Neural cell (in vitro differentiated cells): ENCODE measurements around the gene NOL9. TPM values are rescaled to one million over a fixed set of nuclear protein-coding genes. Genes with fewer than 3 reads are reported as not detected.
"Not testable (repeated sequence)": the region's sequence is repeated elsewhere in the genome, so short reads cannot be mapped to it uniquely, and the experiment has no call there.

Experiments
- H2AFZ ChIP-seq: fragments of 200-600, 300-800 bp; sonication (generic), shearing (Covaris generic); 2 replicates; pipeline ENCODE4 v1.6.0; 2014; ENCODE audit warnings: low read depth, mild to moderate bottlenecking, antibody characterized with exemption, low read length, moderate library complexity
- H3F3A ChIP-seq: fragments of 200-600 bp; shearing (Covaris generic); 2 replicates; pipeline ENCODE4 v1.6.1; 2016; ENCODE audit warnings: mild to moderate bottlenecking, moderate library complexity, mixed read lengths, antibody characterized with exemption, low read length; ENCODE audit not compliant: insufficient read depth, poor library complexity, severe bottlenecking
- H3K27ac ChIP-seq: fragments of 200-600, 300-800 bp; sonication (generic), shearing (Covaris generic); 2 replicates; pipeline ENCODE4 v1.5.1; 2014; ENCODE audit warnings: mild to moderate bottlenecking, low read length, moderate library complexity
- H3K27me3 ChIP-seq: fragments of 300-800, 200-600 bp; sonication (generic), shearing (Covaris generic); 2 replicates; pipeline ENCODE4 v1.6.0; 2014; ENCODE audit warnings: mild to moderate bottlenecking, low read depth, low read length, moderate library complexity; ENCODE audit not compliant: insufficient read depth
- H3K36me3 ChIP-seq: fragments of 300-800, 200-600 bp; sonication (generic), shearing (Covaris generic); 2 replicates; pipeline ENCODE4 v1.5.1; 2014; ENCODE audit warnings: mild to moderate bottlenecking, antibody characterized with exemption, low read length, moderate library complexity; ENCODE audit not compliant: insufficient read depth
- H3K4me2 ChIP-seq: fragments of 300-800, 200-600 bp; sonication (generic), shearing (Covaris generic); 2 replicates; pipeline ENCODE4 v1.6.0; 2014; ENCODE audit warnings: mild to moderate bottlenecking, low read length
- H3K4me3 ChIP-seq: fragments of 300-800, 200-600 bp; sonication (generic), shearing (Covaris generic); 2 replicates; pipeline ENCODE4 v1.5.1; 2014; ENCODE audit warnings: mild to moderate bottlenecking, low read length, moderate library complexity
- H3K79me2 ChIP-seq: fragments of 200-600 bp; shearing (Covaris generic); replicated peaks from 2 replicates; pipeline ENCODE4 v1.6.0; 2014; ENCODE audit warnings: mild to moderate bottlenecking, low read length, moderate library complexity; ENCODE audit not compliant: insufficient read depth
- H3K9ac ChIP-seq: fragments of 300-800, 200-600 bp; sonication (generic), shearing (Covaris generic); 2 replicates; pipeline ENCODE4 v1.6.1; 2016; ENCODE audit warnings: mild to moderate bottlenecking, low read length, mixed read lengths
- H3K9me2 ChIP-seq: fragments of 200-600 bp; shearing (Covaris generic); 2 replicates; pipeline ENCODE4 v1.6.1; 2016; ENCODE audit warnings: mild to moderate bottlenecking, low read length, mixed read lengths; ENCODE audit not compliant: insufficient read depth
- H3K9me3 ChIP-seq: fragments of 200-600, 300-800 bp; sonication (generic), shearing (Covaris generic); 2 replicates; pipeline ENCODE4 v1.6.1; 2016; ENCODE audit warnings: mild to moderate bottlenecking, mixed run types, low read length, moderate library complexity, mixed read lengths
- H4K20me1 ChIP-seq: fragments of 200-600 bp; shearing (Covaris generic); 2 replicates; pipeline ENCODE4 v1.6.1; 2016; ENCODE audit warnings: mild to moderate bottlenecking, mixed run types; ENCODE audit not compliant: insufficient read depth
- CTCF ChIP-seq: fragments of 450-650 bp; IDR thresholded peaks from 2 replicates; pipeline ENCODE4 v1.5.1; 2014; ENCODE audit warnings: antibody characterized with exemption, mild to moderate bottlenecking, moderate library complexity; ENCODE audit not compliant: poor library complexity, severe bottlenecking
- EP300 ChIP-seq: fragments of 450-650 bp; conservative IDR thresholded peaks from 2 replicates; pipeline ENCODE4 v1.6.1; 2014; ENCODE audit warnings: antibody characterized with exemption, mild to moderate bottlenecking, moderate library complexity; ENCODE audit not compliant: poor library complexity, severe bottlenecking
- EZH2 ChIP-seq: fragments of 200-600, 300-800 bp; shearing (Covaris generic), sonication (generic); IDR thresholded peaks from 2 replicates; pipeline ENCODE4 v1.6.1; 2014; ENCODE audit warnings: antibody characterized with exemption, low read length, borderline replicate concordance, mild to moderate bottlenecking; ENCODE audit not compliant: insufficient read depth, poor library complexity, severe bottlenecking
- MXI1 ChIP-seq: fragments of 450-650 bp; conservative IDR thresholded peaks from 2 replicates; pipeline ENCODE4 v1.6.1; 2014; ENCODE audit warnings: antibody characterized with exemption, mild to moderate bottlenecking; ENCODE audit not compliant: poor library complexity, severe bottlenecking
- POLR2AphosphoS5 ChIP-seq: IDR thresholded peaks from 2 replicates; pipeline ENCODE4 v1.6.1; 2012
- RAD21 ChIP-seq: fragments of 450-650 bp; conservative IDR thresholded peaks from 2 replicates; pipeline ENCODE4 v1.6.1; 2014; ENCODE audit warnings: antibody characterized with exemption, mild to moderate bottlenecking, moderate library complexity
- REST ChIP-seq: IDR thresholded peaks from 2 replicates; pipeline ENCODE4 v1.6.1; 2012; ENCODE audit warnings: borderline replicate concordance
- SMC3 ChIP-seq: fragments of 450-650 bp; conservative IDR thresholded peaks from 2 replicates; pipeline ENCODE4 v1.6.1; 2014; ENCODE audit warnings: antibody characterized with exemption, mild to moderate bottlenecking, moderate library complexity; ENCODE audit not compliant: poor library complexity
- TAF1 ChIP-seq: IDR thresholded peaks from 2 replicates; pipeline ENCODE4 v1.6.1; 2012; ENCODE audit warnings: low read depth
- polyA plus RNA-seq: library from polyadenylated mRNA; depleted of rRNA; stranded (reverse); fragments of >200 nt; gene quantifications from 2 replicates; pipeline ENCODE4 v1.2.3, GENCODE V29; 2014

The NOL9 gene
- polyA plus RNA-seq, 1 donor from 2014 or later, result 30.7 TPM

GRCh38 chr1:6494627-6495026, 59.7 kb downstream of the NOL9 start:
- Histone ChIP-seq H3K27ac (no peak overlapping the region), H3K27me3 (no peaks in the 10 kb centered on the region), H3K79me2 (no peaks in the 10 kb centered on the region), H3K36me3 (no peaks in the 10 kb centered on the region), H3K9me3 (no peaks in the 10 kb centered on the region), H3F3A (no peaks in the 10 kb centered on the region), H3K4me3 (no peak overlapping the region), H3K4me2 (no peak overlapping the region), H2AFZ (no peak overlapping the region), H3K9ac (no peak overlapping the region), H3K9me2 (no peaks in the 10 kb centered on the region), H4K20me1 (no peaks in the 10 kb centered on the region)
- TF ChIP-seq EP300, result no peak
- TF ChIP-seq POLR2AphosphoS5, result no peak
- no peak for TF ChIP-seq REST
- TF ChIP-seq MXI1, result no peak
- no peak for TF ChIP-seq CTCF
- no peak for TF ChIP-seq RAD21
- TF ChIP-seq TAF1, result no peak
- no peak for TF ChIP-seq SMC3
- no peak for TF ChIP-seq EZH2

GRCh38 chr1:6493834-6494223, 60.5 kb downstream of the NOL9 start:
- H3F3A ChIP-seq, H3K9me2 ChIP-seq, H3K27ac ChIP-seq, H3K36me3 ChIP-seq, H3K9ac ChIP-seq, H3K4me3 ChIP-seq, H3K4me2 ChIP-seq, H4K20me1 ChIP-seq, H3K27me3 ChIP-seq, H3K9me3 ChIP-seq, H3K79me2 ChIP-seq, H2AFZ ChIP-seq: not testable (repeated sequence)

- TF ChIP-seq CTCF (no peak), REST (no peak), EP300 (no peak), SMC3 (no peak), TAF1 (no peak), EZH2 (no peak), RAD21 (no peak), POLR2AphosphoS5 (no peak), MXI1 (no peak)
- Histone ChIP-seq H3K27ac (no peak overlapping the region), H3K9ac (no peak overlapping the region), H3K79me2 (no peaks in the 10 kb centered on the region), H3K9me2 (no peaks in the 10 kb centered on the region), H3K36me3 (no peaks in the 10 kb centered on the region), H4K20me1 (no peaks in the 10 kb centered on the region), H3K9me3 (no peaks in the 10 kb centered on the region), H3K4me2 (no peak overlapping the region), H3F3A (no peaks in the 10 kb centered on the region), H3K4me3 (no peak overlapping the region), H2AFZ (no peak overlapping the region), H3K27me3 (no peaks in the 10 kb centered on the region)
Observed at GRCh38 chr1:6491966-6492365, 62.3 kb downstream of the NOL9 start.
